GM23338 (cell line): ENCODE results near the gene GPR158.

Source experiments
- CREB1 ChIP-seq: fragments of 250-450 bp; sonication (Bioruptor Pico); IDR thresholded peaks from 2 replicates; pipeline ENCODE4 v1.5.0; 2020; ENCODE audit warnings: low read depth, mild to moderate bottlenecking, moderate library complexity
- EZH2 ChIP-seq: fragments of 200-600 bp; sonication (generic); IDR thresholded peaks from one replicate; pipeline ENCODE4 v1.8.0; 2017; ENCODE audit warnings: antibody characterized with exemption, mild to moderate bottlenecking, low read depth; ENCODE audit not compliant: unreplicated experiment
- EZH2phosphoT487 ChIP-seq: fragments of 200-600 bp; sonication (generic); IDR thresholded peaks from one replicate; pipeline ENCODE4 v1.8.1; 2018; ENCODE audit warnings: antibody characterized with exemption; ENCODE audit not compliant: unreplicated experiment
- JUNB ChIP-seq: IDR thresholded peaks from one replicate; pipeline ENCODE4 v1.6.1; 2016; ENCODE audit warnings: antibody characterized with exemption; ENCODE audit not compliant: unreplicated experiment
- NANOG ChIP-seq: IDR thresholded peaks from 2 replicates; pipeline ENCODE4 v1.6.1; 2016; ENCODE audit warnings: antibody characterized with exemption, borderline replicate concordance
- POLR2AphosphoS5 ChIP-seq: IDR thresholded peaks from 2 replicates; pipeline ENCODE4 v1.6.1; 2016; ENCODE audit warnings: antibody characterized with exemption, low read depth
- STAT1 ChIP-seq: IDR thresholded peaks from one replicate; pipeline ENCODE4 v1.6.1; 2016; ENCODE audit warnings: antibody characterized with exemption; ENCODE audit not compliant: unreplicated experiment
- ZNF114 ChIP-seq: fragments of 250-450 bp; sonication (Bioruptor Pico); IDR thresholded peaks from 2 replicates; pipeline ENCODE4 v1.5.0; 2020; ENCODE audit warnings: mild to moderate bottlenecking, moderate library complexity
- ZNF331 ChIP-seq: fragments of 250-450 bp; sonication (Bioruptor Pico); IDR thresholded peaks from 2 replicates; pipeline ENCODE4 v1.5.0; 2020; ENCODE audit warnings: low read depth, mild to moderate bottlenecking, moderate library complexity
- TF ChIP-seq, protein P1 (sequence below), 2 experiments: fragments of 200-600 bp in 1 of 2; sonication (generic) in 1 of 2; conservative IDR thresholded peaks; 2 replicates each; pipeline versions ENCODE4 v1.5.1 to v1.6.1; 2016 to 2017; ENCODE audit warnings: antibody characterized with exemption in 2 of 2, low read depth in 2 of 2, mild to moderate bottlenecking in 2 of 2, moderate library complexity in 1 of 2
- TF ChIP-seq, protein P2 (sequence below): IDR thresholded peaks from 2 replicates; pipeline ENCODE4 v1.6.1; 2016; ENCODE audit warnings: antibody characterized with exemption
- TF ChIP-seq, protein P3 (sequence below): IDR thresholded peaks from one replicate; pipeline ENCODE4 v1.6.1; 2018; ENCODE audit warnings: antibody characterized with exemption; ENCODE audit not compliant: unreplicated experiment

DNA sequence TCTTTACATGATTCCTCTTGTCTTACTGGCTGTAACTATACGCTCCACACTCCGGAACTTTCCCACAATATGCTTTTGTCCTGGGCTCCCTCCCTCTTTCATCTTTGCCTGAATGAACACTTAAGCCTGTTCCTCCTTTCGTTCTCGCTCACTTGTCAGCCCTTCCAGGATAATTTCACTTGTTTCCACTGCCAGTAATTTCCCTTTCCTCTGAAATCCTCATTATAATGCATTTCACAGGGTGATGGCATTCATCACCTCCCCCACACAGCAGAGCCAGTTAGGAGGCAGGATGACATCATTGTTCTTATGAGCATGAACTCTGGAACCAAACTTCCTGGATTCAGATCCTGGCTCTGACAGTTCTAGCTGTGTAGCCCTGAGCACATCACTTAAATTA lies 372.6 kb downstream of the GPR158 start:
- TF ChIP-seq POLR2AphosphoS5 (no peak), JUNB (no peak), ZNF114 (no peak), STAT1 (no peak), EZH2 (no peak), EZH2phosphoT487 (no peak), NANOG (no peak), CREB1 (0 out of 2 replicates have a peak, but pooled peaks have one; percentile 28), ZNF331 (CRISPR knock-in tag) (no peak)
- TF ChIP-seq, protein P1, sequence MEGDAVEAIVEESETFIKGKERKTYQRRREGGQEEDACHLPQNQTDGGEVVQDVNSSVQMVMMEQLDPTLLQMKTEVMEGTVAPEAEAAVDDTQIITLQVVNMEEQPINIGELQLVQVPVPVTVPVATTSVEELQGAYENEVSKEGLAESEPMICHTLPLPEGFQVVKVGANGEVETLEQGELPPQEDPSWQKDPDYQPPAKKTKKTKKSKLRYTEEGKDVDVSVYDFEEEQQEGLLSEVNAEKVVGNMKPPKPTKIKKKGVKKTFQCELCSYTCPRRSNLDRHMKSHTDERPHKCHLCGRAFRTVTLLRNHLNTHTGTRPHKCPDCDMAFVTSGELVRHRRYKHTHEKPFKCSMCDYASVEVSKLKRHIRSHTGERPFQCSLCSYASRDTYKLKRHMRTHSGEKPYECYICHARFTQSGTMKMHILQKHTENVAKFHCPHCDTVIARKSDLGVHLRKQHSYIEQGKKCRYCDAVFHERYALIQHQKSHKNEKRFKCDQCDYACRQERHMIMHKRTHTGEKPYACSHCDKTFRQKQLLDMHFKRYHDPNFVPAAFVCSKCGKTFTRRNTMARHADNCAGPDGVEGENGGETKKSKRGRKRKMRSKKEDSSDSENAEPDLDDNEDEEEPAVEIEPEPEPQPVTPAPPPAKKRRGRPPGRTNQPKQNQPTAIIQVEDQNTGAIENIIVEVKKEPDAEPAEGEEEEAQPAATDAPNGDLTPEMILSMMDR (conservative IDR thresholded peaks at IDR 0.05; ENCODE audit: low read depth in 2 of 2), result no peak
- TF ChIP-seq, protein P2, sequence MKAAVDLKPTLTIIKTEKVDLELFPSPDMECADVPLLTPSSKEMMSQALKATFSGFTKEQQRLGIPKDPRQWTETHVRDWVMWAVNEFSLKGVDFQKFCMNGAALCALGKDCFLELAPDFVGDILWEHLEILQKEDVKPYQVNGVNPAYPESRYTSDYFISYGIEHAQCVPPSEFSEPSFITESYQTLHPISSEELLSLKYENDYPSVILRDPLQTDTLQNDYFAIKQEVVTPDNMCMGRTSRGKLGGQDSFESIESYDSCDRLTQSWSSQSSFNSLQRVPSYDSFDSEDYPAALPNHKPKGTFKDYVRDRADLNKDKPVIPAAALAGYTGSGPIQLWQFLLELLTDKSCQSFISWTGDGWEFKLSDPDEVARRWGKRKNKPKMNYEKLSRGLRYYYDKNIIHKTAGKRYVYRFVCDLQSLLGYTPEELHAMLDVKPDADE, result no peak
- TF ChIP-seq, protein P3, sequence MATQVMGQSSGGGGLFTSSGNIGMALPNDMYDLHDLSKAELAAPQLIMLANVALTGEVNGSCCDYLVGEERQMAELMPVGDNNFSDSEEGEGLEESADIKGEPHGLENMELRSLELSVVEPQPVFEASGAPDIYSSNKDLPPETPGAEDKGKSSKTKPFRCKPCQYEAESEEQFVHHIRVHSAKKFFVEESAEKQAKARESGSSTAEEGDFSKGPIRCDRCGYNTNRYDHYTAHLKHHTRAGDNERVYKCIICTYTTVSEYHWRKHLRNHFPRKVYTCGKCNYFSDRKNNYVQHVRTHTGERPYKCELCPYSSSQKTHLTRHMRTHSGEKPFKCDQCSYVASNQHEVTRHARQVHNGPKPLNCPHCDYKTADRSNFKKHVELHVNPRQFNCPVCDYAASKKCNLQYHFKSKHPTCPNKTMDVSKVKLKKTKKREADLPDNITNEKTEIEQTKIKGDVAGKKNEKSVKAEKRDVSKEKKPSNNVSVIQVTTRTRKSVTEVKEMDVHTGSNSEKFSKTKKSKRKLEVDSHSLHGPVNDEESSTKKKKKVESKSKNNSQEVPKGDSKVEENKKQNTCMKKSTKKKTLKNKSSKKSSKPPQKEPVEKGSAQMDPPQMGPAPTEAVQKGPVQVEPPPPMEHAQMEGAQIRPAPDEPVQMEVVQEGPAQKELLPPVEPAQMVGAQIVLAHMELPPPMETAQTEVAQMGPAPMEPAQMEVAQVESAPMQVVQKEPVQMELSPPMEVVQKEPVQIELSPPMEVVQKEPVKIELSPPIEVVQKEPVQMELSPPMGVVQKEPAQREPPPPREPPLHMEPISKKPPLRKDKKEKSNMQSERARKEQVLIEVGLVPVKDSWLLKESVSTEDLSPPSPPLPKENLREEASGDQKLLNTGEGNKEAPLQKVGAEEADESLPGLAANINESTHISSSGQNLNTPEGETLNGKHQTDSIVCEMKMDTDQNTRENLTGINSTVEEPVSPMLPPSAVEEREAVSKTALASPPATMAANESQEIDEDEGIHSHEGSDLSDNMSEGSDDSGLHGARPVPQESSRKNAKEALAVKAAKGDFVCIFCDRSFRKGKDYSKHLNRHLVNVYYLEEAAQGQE, result no peak
